Activated T-helper 9 cell treated with anti-CD3 and anti-CD28 coated beads, Interleukin-2, amount 50 U/mL, for 16 hours (primary cell): ENCODE data around the gene STAM2.
"Not testable (repeated sequence)": the region's sequence is repeated elsewhere in the genome, so short reads cannot be mapped to it uniquely, and the experiment has no call there.

ENCODE experiments used
- DNase-seq: peaks from one replicate; pipeline ENCODE4 v3.0.0-alpha.2; 2020; ENCODE audit warnings: low read depth

The STAM2 gene

DNA sequence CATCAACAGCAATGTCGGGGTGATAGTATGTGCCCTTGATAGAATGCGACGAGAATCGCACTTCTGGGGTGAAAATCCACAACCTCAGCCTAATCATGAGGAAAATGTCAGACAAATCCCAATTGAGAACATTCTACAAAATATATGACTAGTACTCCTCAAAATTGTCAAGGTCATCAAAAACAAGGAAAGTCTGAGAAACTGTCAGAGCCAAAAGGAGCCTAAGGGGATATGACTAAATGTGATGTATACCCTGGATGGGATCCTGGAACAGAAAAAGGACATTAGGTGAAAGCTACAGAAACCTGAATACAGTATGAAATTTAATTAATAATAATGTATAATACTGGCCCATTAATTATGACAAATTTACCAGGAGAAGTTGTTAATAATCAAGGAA is 69.1 kb downstream of the STAM2 start:
- no peak for DNase-seq

- no peak for DNase-seq
These were observed 72.3 kb downstream of the STAM2 start for GRCh38 chr2:152103271-152103670.

DNA sequence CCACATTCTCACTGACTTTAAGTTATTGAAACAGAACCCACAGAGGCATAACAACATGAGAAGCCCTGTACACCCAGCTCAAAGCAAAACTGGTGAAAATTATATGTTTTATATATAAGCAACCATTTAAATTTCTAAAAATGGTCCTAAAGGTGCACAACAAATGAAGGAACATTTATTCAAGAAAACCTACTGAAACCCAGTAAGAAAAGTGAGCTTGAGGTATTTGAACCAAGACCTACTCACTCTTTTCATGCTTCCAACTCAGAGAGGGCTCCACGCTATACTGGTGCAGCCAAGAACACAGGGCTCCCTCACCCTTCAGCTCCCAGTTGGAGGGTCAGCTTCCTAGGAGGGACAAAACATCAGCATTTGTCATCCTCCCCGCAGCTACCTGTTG is 74.6 kb downstream of the STAM2 start:
- no peak for DNase-seq

GRCh38 chr2:152099367-152100050 is 76.1 kb downstream of the STAM2 start:
- DNase-seq, result no peak

DNA sequence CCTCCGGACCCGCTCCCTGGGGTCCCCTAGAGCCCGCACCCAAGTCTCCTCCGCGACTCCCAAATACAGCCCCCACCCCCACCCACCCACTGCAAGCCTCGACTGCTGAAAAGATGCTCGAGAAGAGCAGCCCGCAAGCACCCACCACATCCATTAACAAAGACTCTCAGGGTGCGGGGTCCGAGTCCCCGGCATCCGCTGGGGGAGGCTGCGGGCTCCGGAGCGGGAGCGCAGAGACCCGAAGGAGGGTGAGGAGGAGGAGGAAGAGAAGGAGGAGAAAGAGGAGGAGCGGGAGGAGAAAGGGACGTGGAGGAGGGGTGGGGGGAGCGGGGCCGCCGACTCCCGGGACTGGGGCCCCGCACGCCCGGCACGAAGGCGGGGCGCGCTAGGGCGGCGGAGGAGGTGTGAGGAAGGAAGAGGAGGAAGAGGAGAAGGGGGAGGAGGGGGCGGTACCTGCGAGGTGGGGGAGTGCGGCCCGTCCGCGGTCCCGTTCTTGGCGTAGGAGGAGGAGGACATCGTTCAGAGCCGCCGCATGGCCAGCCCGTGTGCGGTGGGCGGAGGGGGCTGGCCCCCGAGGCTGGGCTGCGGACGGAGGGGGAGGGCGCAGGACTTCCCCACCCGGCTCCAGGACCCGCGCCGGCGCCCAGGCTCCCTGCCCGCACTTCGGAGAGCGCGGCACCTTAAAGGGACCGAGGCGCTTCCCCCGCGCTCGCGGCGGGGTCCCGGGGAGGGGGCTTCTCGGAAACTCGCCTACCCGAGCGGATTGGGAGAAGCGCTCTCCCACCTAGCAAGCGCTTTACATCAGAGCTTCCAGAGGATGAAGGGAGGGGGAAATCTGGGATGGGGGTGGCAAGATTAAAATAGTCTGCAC is 76.8 kb downstream of the STAM2 start, which contains the start of gene CACNB4:
Gene CACNB4 (minus strand): TSS at position 549 of the 871 bp plus-strand sequence.
- DNase-seq, result no peak

DNA sequence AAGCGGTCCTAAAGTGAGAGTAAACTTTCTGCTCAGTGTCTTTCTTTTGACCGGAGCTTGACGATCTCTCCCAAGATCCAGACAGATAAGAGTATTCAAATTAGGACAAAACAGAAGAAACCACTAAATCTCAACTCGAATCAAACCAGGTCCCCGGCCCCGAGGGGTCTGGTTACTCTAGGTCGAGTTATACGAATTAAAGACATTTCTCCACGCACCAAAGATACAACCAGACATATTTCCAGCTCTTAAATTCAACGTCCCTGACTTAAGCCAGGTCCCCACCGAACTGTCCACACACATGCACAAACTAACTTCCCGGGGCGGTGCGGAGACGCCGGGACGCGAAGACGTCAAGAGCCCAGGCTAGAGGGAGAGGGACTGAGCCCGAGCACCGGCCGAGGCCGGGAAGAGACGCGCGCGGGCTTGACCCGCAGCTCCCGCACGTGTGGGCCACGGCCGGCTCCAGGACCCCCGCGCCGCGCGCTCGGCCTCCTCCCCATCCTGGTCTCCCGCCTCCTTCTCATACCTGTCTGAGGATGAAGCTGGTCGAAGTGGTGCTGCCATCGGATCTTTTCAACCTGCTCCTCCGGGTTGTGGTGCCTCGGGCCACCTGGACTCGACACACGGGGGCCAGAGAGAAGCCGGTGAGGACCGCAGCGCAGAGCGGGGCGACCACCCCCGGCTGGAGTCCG is 77.6 kb downstream of the STAM2 start:
- no peak for DNase-seq

GRCh38 chr2:152097290-152097800 is 78.2 kb downstream of the STAM2 start:
- no peak for DNase-seq

- no peak for DNase-seq
These were observed 80.4 kb downstream of the STAM2 start for GRCh38 chr2:152095146-152095545.

DNA sequence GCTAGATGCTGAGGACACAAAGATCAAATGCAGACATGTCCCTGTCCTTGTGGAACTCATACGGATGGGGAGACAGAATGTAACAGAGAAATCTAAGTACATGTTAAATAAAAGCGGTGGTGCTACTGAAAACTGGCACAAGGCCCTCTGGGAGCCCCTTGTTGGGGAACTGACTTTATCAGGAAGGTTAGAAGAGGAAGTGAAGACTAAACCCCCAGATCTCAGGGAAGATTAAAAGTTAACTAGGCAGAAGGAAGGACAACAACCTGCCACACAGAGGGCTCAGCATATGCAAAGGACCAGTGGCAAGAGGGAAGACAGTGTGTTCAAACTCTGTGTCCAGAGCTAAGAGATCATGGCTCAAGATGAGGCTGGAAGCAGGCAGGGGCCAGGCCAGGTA is 81.5 kb downstream of the STAM2 start:
- no peak for DNase-seq

DNA sequence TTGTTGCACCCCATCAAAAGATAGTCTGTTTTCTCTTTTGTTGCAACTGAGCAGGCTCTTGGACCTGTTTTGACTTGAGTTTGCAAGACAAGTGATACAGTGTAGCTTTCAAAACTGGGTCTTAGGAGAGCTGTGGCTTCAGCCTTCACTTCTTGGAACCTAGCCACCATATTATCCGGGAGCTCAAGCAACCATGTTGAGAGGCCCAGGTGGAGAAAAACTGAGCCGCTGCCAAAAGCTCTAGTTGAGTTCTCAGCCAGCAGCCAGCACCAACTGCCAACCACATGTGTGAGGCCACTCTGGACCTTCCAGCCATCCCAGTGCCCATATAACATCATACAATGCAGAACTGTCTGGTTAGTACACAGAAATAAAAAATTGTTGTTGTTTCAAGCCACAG is 82.1 kb downstream of the STAM2 start:
- DNase-seq, result no peak

- DNase-seq, result no peak
These were observed 83.5 kb downstream of the STAM2 start for GRCh38 chr2:152092095-152092494.

GRCh38 chr2:152090726-152091125 is 84.8 kb downstream of the STAM2 start:
- not testable (repeated sequence) for DNase-seq

DNA sequence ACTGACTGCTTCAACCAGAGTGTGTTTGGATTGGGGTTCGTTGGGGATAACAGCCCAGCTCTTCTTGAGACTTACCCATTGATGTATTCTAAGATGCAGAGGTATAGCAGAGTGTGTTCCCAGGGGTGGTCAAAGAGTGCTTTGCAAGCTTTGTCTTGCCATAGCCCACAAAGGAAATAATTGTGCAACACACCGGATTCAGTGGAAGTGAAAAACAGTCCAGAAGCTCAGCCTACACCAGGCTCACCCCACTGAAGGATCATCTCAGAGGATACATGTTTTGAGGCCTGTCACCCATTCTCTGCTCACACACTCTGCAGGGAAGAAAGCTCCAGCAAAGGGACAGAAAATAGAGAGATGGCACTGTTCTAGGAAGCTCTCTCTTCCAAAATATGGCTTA is 86.3 kb downstream of the STAM2 start:
- DNase-seq, result no peak

DNA sequence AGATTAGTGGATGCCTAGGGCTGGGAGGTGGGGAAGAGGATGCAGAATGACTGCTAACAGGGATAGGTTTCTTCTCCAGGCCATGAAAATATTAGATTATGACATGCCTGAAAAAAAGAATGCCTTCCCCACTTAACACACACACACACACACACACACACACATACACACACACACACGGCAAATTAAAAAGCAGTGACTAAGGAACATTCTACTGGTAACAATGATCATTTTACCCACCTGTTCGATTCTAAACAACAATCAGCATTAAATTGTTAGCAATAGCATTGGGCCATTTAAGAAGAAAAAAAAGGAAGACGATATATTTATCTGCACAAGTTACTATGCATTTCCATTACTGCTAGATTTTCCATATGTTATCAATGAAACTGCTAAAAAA is 87.6 kb downstream of the STAM2 start:
- DNase-seq, result no peak

GRCh38 chr2:152086231-152086630 is 89.3 kb downstream of the STAM2 start:
- DNase-seq, result no peak

DNA sequence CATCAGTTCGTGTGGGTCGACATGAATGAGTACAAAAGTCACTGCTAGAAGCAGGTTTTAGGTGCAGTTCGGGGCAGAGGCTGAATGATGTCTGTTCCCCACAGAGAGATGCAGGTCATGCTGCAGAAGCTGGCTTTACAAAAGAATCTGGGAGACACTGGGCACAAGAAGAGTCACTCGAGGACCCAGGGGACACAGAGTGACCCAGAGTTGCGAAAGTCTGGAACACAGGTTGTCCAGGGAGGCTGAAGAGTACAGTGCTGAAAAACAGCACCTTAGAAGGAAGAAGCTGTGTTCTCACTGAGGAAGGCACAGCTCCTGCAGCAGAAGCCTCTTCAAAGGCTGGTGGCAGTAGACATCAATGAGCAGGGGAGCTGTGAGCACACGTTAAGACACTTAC is 91.5 kb downstream of the STAM2 start:
- no peak for DNase-seq

- no peak for DNase-seq
These were observed 92.2 kb downstream of the STAM2 start for GRCh38 chr2:152083202-152083875.

DNA sequence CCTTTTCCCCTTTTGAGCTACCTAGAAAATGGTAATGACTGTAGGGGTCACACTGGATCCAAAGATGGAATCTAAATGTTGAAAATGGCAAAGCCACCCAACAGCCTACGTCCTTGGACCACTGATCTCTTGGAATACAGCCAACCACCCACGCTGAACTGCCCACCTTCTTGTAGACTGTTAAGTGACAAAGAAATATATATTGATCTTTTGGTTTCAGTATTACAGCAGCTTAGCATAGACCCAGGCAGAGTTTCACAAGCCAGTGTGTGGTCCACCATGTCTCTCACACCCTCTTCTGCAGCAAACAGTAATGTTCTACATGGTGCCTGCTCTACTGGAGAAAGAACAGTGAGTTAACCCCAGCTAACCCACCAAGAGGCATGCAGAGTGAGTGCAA is 96.9 kb downstream of the STAM2 start:
- no peak for DNase-seq

GRCh38 chr2:152078023-152078422 is 97.5 kb downstream of the STAM2 start:
- no peak for DNase-seq

DNA sequence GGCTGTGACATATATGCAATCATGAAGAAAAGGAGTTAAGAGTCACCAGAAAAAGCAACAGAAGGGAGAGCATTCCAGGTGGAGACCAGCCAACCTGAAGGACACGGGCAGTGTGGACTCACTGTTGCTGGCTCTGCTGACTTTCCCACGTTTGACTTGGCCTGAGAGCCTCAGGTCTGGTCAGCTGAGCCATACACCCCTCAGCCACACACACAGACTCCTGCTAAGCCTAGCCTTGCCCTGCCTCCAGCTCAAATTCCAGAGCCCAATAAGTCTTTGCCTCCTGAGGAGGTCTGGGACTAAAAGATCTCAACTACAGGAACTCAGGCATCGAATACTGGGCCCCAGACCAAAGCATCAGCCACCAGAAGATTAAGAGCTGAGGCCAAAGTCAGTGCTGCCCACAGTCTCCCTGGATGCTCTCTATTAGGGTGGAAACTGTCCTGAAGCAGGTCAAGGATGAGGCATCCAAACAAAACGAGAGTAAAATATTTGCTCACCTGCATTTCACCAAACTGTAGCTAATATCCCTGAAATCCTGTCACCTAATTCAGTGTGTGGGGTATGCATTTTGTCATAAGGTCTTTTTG is 100.0 kb downstream of the STAM2 start:
- DNase-seq, result no peak

- no peak for DNase-seq
These were observed 103.6 kb downstream of the STAM2 start for GRCh38 chr2:152072011-152072410.

GRCh38 chr2:152071518-152071917 is 104.0 kb downstream of the STAM2 start:
- DNase-seq, result no peak
